HepG2 (cell line): ENCODE results near the gene NOS1AP. TPM values are rescaled to one million over a fixed set of nuclear protein-coding genes. Genes with fewer than 3 reads are reported as not detected.

Source experiments
- GZF1 ChIP-seq: sonication (generic); formaldehyde crosslinking; IDR thresholded peaks from 2 replicates; pipeline ENCODE4 v1.5.1; 2020; ENCODE audit warnings: mild to moderate bottlenecking, missing genetic modification reagents
- HIC2 ChIP-seq: sonication (generic); formaldehyde crosslinking; IDR thresholded peaks from 2 replicates; pipeline ENCODE4 v1.9.0; 2022; ENCODE audit warnings: low read depth, missing genetic modification reagents
- PHF21A ChIP-seq: sonication (generic); formaldehyde crosslinking; IDR thresholded peaks from 2 replicates; pipeline ENCODE4 v1.5.0; 2020; ENCODE audit warnings: mild to moderate bottlenecking, missing genetic modification reagents
- POGK ChIP-seq: sonication (generic); formaldehyde crosslinking; conservative IDR thresholded peaks from 2 replicates; pipeline ENCODE4 v1.8.0; 2022; ENCODE audit warnings: mild to moderate bottlenecking, moderate library complexity, missing genetic modification reagents
- SMARCE1 ChIP-seq: fragments of 450-650 bp; IDR thresholded peaks from 2 replicates; pipeline ENCODE4 v1.6.1; 2017; ENCODE audit warnings: borderline replicate concordance
- STAT5B ChIP-seq: sonication (generic); formaldehyde crosslinking; IDR thresholded peaks from 2 replicates; pipeline ENCODE4 v1.4.0; 2020; ENCODE audit warnings: missing genetic modification reagents
- TIGD3 ChIP-seq: sonication (generic); formaldehyde crosslinking; IDR thresholded peaks from 2 replicates; pipeline ENCODE4 v1.5.1; 2020; ENCODE audit warnings: mild to moderate bottlenecking, missing genetic modification reagents, borderline replicate concordance
- ZBTB3 ChIP-seq: sonication (generic); formaldehyde crosslinking; IDR thresholded peaks from 2 replicates; pipeline ENCODE4 v1.4.0; 2020; ENCODE audit warnings: low read depth, mild to moderate bottlenecking, moderate library complexity, missing genetic modification reagents, borderline replicate concordance
- ZBTB42 ChIP-seq: sonication (generic); formaldehyde crosslinking; IDR thresholded peaks from 2 replicates; pipeline ENCODE4 v1.5.0; 2020; ENCODE audit warnings: mild to moderate bottlenecking, missing genetic modification reagents
- ZC3H4 ChIP-seq: sonication (generic); formaldehyde crosslinking; IDR thresholded peaks from 2 replicates; pipeline ENCODE4 v1.4.0; 2020; ENCODE audit warnings: missing genetic modification reagents, borderline replicate concordance
- ZFP36L2 ChIP-seq: sonication (generic); formaldehyde crosslinking; IDR thresholded peaks from 2 replicates; pipeline ENCODE4 v1.4.0; 2020; ENCODE audit warnings: missing genetic modification reagents
- ZMYM4 ChIP-seq: sonication (generic); formaldehyde crosslinking; IDR thresholded peaks from 2 replicates; pipeline ENCODE4 v1.8.1; 2023; ENCODE audit warnings: mild to moderate bottlenecking, missing genetic modification reagents
- ZNF263 ChIP-seq: sonication (generic); formaldehyde crosslinking; IDR thresholded peaks from 2 replicates; pipeline ENCODE4 v1.4.0; 2020; ENCODE audit warnings: missing genetic modification reagents
- ZNF276 ChIP-seq: sonication (generic); formaldehyde crosslinking; IDR thresholded peaks from 2 replicates; pipeline ENCODE4 v1.4.0; 2020; ENCODE audit warnings: mild to moderate bottlenecking, low read depth, missing genetic modification reagents
- ZNF3 ChIP-seq: IDR thresholded peaks from 2 replicates; pipeline ENCODE4 v1.7.0; 2017; ENCODE audit warnings: inconsistent platforms
- ZNF432 ChIP-seq: sonication (generic); formaldehyde crosslinking; IDR thresholded peaks from 2 replicates; pipeline ENCODE4 v1.5.0; 2020; ENCODE audit warnings: missing genetic modification reagents, mild to moderate bottlenecking, borderline replicate concordance
- ZNF678 ChIP-seq: sonication (generic); formaldehyde crosslinking; IDR thresholded peaks from 2 replicates; pipeline ENCODE4 v1.4.0; 2020; ENCODE audit warnings: mild to moderate bottlenecking, missing genetic modification reagents
- ZNF704 ChIP-seq: sonication (generic); formaldehyde crosslinking; IDR thresholded peaks from 2 replicates; pipeline ENCODE4 v1.8.1; 2023; ENCODE audit warnings: mild to moderate bottlenecking, inconsistent platforms, moderate library complexity, missing genetic modification reagents, borderline replicate concordance
- ZNF713 ChIP-seq: sonication (generic); formaldehyde crosslinking; IDR thresholded peaks from 2 replicates; pipeline ENCODE4 v1.4.0; 2020; ENCODE audit warnings: mild to moderate bottlenecking, missing genetic modification reagents
- ZNF724P ChIP-seq: sonication (generic); formaldehyde crosslinking; IDR thresholded peaks from 2 replicates; pipeline ENCODE4 v1.8.0; 2022; ENCODE audit warnings: missing genetic modification reagents, borderline replicate concordance
- ZSCAN25 ChIP-seq: sonication (generic); formaldehyde crosslinking; IDR thresholded peaks from 2 replicates; pipeline ENCODE4 v1.8.0; 2022; ENCODE audit warnings: mild to moderate bottlenecking, missing genetic modification reagents
- polyA plus RNA-seq, 8 experiments: library from polyadenylated mRNA; depleted of rRNA in 3 of 8; stranded (reverse) in 7 of 8; unstranded in 1 of 8; fragments of >200 nt; fragmentation: Illumina TruSeq in 4 of 8; extraction: Trizol in 4 of 8; gene quantifications; 2 replicates each; pipeline versions ENCODE4 v1.2.1 to v1.2.3, GENCODE V29; 2011 to 2016; ENCODE audit warnings: low read depth in 4 of 8, missing spikeins in 1 of 8, mixed read lengths in 1 of 8; ENCODE audit not compliant: insufficient read depth in 1 of 8
- total RNA-seq, 5 experiments: library from RNA; depleted of rRNA; stranded (reverse); fragments of >200 nt; fragmentation: Illumina TruSeq; extraction: Trizol; gene quantifications; 2 replicates each; pipeline ENCODE4 v1.2.3, GENCODE V29; 2016; ENCODE audit warnings: low read depth in 1 of 5
- TF ChIP-seq, protein P1 (sequence below): conservative IDR thresholded peaks from 2 replicates; pipeline ENCODE4 v1.6.1; 2018; ENCODE audit warnings: missing genetic modification reagents

Gene NOS1AP
- total and polyA plus RNA-seq, 2 of the 13 experiments (the other 11 are each of a cell fraction or from before 2014, with no cell fraction given), result 2.0 to 3.3 TPM

DNA sequence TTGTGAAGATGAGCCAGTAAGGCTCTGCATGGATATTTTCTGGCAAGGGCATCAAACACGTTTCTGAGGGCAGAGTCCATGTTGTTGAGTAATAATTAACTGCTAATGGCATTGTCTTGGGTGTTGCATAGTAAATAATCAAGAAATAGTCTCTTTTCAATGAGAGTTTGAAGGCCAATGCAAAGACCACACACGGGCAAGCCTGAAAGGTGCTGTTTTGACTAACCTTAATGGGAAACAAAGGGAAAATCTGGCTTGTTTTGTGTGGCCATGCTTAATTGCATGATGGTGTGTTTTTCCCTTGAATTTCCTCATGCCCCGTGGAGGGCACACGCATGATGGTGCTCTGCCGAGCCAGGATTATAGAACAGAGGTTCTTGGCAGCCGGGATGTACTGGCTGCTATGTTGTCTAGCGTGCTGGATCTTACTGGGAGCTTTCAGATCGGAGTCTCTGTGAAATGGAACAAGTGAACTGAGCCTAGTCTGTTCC, 127.6 kb downstream of the NOS1AP start (continued):
- TF ChIP-seq TIGD3 (no peak), HIC2 (CRISPR knock-in tag) (no peak), STAT5B (CRISPR knock-in tag) (no peak), ZNF276 (CRISPR knock-in tag) (no peak), ZNF704 (no peak), ZFP36L2 (CRISPR knock-in tag) (no peak), ZSCAN25 (CRISPR knock-in tag) (no peak), ZBTB3 (CRISPR knock-in tag) (no peak), ZC3H4 (CRISPR knock-in tag) (no peak), POGK (CRISPR knock-in tag) (0 out of 2 replicates have a peak, but pooled peaks have one; percentile 7), ZNF678 (CRISPR knock-in tag) (no peak), GZF1 (CRISPR knock-in tag) (0 out of 2 replicates have a peak, but pooled peaks have one; percentile 48), ZNF432 (CRISPR knock-in tag) (no peak), SMARCE1 (no peak), ZBTB42 (CRISPR knock-in tag) (no peak), ZNF713 (CRISPR knock-in tag) (no peak), ZNF3 (CRISPR knock-in tag) (no peak), ZMYM4 (CRISPR knock-in tag) (peak; percentile 38; the same call in 1 of the 2 replicates), PHF21A (CRISPR knock-in tag) (no peak), ZNF263 (CRISPR knock-in tag) (no peak), ZNF724P (no peak)
- TF ChIP-seq, protein P1, sequence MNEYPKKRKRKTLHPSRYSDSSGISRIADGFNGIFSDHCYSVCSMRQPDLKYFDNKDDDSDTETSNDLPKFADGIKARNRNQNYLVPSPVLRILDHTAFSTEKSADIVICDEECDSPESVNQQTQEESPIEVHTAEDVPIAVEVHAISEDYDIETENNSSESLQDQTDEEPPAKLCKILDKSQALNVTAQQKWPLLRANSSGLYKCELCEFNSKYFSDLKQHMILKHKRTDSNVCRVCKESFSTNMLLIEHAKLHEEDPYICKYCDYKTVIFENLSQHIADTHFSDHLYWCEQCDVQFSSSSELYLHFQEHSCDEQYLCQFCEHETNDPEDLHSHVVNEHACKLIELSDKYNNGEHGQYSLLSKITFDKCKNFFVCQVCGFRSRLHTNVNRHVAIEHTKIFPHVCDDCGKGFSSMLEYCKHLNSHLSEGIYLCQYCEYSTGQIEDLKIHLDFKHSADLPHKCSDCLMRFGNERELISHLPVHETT, result no peak
